Measurements from ENCODE around the gene DHCR24. TPM values are rescaled to one million over a fixed set of nuclear protein-coding genes. Genes with fewer than 3 reads are reported as not detected.

DHCR24 gene
- total and polyA plus RNA-seq, 2 of the 13 experiments (the other 11 are each of a cell fraction or from before 2014, with no cell fraction given): 374 to 448 TPM

DNA sequence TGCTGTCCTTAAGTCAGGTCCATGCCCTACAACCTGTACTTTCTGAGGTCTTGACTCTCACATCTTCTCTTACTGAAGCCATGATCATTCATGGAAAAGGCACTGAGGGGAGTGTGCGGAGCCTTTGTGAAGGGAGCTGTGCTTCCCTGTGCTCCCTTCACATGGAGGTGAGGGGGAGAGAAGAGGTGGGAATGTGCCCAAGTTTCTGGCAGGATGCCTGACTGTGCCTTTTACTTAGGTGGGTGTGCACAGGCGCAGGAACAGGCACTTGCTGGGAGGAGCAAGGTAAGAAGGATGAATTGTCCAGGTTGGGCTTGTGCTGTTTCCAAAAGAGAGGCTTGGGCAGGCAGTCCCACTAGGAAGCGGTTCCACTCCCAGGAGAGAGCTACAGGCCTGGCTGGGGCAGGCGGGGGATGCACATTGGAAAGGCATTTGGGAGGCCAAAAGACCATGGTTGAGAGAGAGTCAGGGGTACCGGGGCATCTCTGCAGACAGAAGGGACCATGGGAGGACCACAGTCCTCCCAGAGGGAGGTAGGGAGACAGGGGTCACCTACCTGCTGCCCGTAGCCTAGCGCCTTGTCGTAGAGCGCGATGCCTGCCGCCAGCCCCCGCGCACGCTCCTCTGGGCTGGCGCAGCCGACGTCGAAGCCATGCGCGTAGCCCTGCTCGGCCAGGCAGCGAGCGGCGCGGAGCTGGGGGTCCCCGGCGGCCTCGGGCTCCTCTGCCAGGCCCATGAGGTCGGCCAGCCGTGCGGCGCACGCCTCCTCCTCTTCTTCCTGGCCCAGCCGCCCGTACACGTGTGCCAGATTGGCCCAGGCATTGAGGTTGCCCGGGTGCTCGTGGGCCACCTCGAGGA lies 86.7 kb downstream of the DHCR24 start:
- Histone ChIP-seq H3K9me3 (ENCODE audit: low read length) (no peaks in the 10 kb centered on the region), H3K27me3 (ENCODE audit: control insufficient read depth in 1 of 2, insufficient read depth in 2 of 2, low read length in 2 of 2) (no peaks in the 10 kb centered on the region), H4K20me1 (ENCODE audit: insufficient read depth, low read length) (no peaks in the 10 kb centered on the region), H3K4me2 (ENCODE audit: low read depth, low read length) (no peak overlapping the region), H3K79me2 (ENCODE audit: insufficient read depth, low read length) (no peaks in the 10 kb centered on the region), H3K27ac (ENCODE audit: extremely low read length, insufficient read depth, low read length) (no peak overlapping the region), H2AFZ (ENCODE audit: low read length) (no peak overlapping the region), H3K9ac (ENCODE audit: insufficient read depth, low read depth, low read length) (no peak overlapping the region), H3K4me3 (replicated peaks in 1 of 3; ENCODE audit: insufficient read depth in 1 of 3, low read depth in 2 of 3, low read length in 3 of 3) (no peak overlapping the region), H3K4me1 (ENCODE audit: insufficient read depth, low read length) (peaks cover 41% of the 10 kb centered on the region), H3K36me3 (replicated peaks in 1 of 2; ENCODE audit: control insufficient read depth in 1 of 2, insufficient read depth in 2 of 2, low read length in 2 of 2) (no peaks in the 10 kb centered on the region)
- TF ChIP-seq HNRNPUL1 (IDR thresholded peaks at IDR 0.05; ENCODE audit: low read depth, low read length) (no peak), ZNF317 (CRISPR knock-in tag; IDR thresholded peaks at IDR 0.05) (no peak), GTF3A (CRISPR knock-in tag; conservative IDR thresholded peaks at IDR 0.05) (no peak), ZNF619 (CRISPR knock-in tag; IDR thresholded peaks at IDR 0.05) (no peak), BRD4 (CRISPR knock-in tag; IDR thresholded peaks at IDR 0.05) (no peak), CENPT (CRISPR knock-in tag; IDR thresholded peaks at IDR 0.05; ENCODE audit: low read depth) (no peak), MAF1 (CRISPR knock-in tag; IDR thresholded peaks at IDR 0.05; ENCODE audit: borderline replicate concordance) (no peak), DNMT3B (CRISPR knock-in tag; conservative IDR thresholded peaks at IDR 0.05) (no peak), ZFP82 (CRISPR knock-in tag; IDR thresholded peaks at IDR 0.05; ENCODE audit: borderline replicate concordance) (no peak)
- TF ChIP-seq, protein P1, sequence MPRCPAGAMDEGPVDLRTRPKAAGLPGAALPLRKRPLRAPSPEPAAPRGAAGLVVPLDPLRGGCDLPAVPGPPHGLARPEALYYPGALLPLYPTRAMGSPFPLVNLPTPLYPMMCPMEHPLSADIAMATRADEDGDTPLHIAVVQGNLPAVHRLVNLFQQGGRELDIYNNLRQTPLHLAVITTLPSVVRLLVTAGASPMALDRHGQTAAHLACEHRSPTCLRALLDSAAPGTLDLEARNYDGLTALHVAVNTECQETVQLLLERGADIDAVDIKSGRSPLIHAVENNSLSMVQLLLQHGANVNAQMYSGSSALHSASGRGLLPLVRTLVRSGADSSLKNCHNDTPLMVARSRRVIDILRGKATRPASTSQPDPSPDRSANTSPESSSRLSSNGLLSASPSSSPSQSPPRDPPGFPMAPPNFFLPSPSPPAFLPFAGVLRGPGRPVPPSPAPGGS (CRISPR knock-in tag; IDR thresholded peaks at IDR 0.05): no peak
- ATAC-seq: no peak
- in situ Hi-C loops (cut with HindIII; ENCODE audit: extremely low pct_ligation_motif_present, low pct_unique_long_range_greater_than_20kb) (no loop called here), intact Hi-C loops (cut with micrococcal nuclease; ENCODE audit: unreplicated experiment) (no loop called here)
- DNase-seq (ENCODE audit: low spot score): no peak
- no peak for FAIRE-seq
- POLR2A ChIA-PET: no interaction called here
- no TSS peak for BruUV-seq (replicated peaks)
- 90% methylated on average over 16 of the region's 39 CpGs for WGBS (ENCODE audit: low lambda C conversion rate)
- CTCF ChIA-PET (ENCODE audit: low intra/inter-chr PET ratio, low total read pairs): no interaction called here

Other genes with a start within 250 kb of the DHCR24 start
- 0.09 TPM in 1 of 2 replicates, not detected in the other for gene MROH7, start 245.4 kb downstream of the DHCR24 start, total RNA-seq (2016; rRNA removed; fragmentation: Illumina TruSeq; extraction: Trizol)
- gene MROH7, start 245.4 kb downstream of the DHCR24 start, polyA plus RNA-seq (2011; rRNA removed): 0.08 and 0.09 TPM in 2 replicates
- gene TTC4, start 171.3 kb downstream of the DHCR24 start, total RNA-seq (2016; rRNA removed; fragmentation: Illumina TruSeq; extraction: Trizol): 24.7 and 36.9 TPM in 2 replicates
- 12.4 and 13.1 TPM in 2 replicates for gene TTC4, start 171.3 kb downstream of the DHCR24 start, polyA plus RNA-seq (2011; rRNA removed)
- gene PARS2, start 122.7 kb downstream of the DHCR24 start, total RNA-seq (2016; rRNA removed; fragmentation: Illumina TruSeq; extraction: Trizol): 4.6 and 5.5 TPM in 2 replicates
- gene PARS2, start 122.7 kb downstream of the DHCR24 start, polyA plus RNA-seq (2011; rRNA removed): 2.4 and 3.2 TPM in 2 replicates
- gene TTC22, start 85.9 kb downstream of the DHCR24 start, total RNA-seq (2016; rRNA removed; fragmentation: Illumina TruSeq; extraction: Trizol): not detected in 2 replicates
- gene TTC22, start 85.9 kb downstream of the DHCR24 start, polyA plus RNA-seq (2011; rRNA removed): not detected in 2 replicates
- gene TMEM61, start 93.4 kb upstream of the DHCR24 start, total RNA-seq (2016; rRNA removed; fragmentation: Illumina TruSeq; extraction: Trizol): not detected in 2 replicates
- not detected in 2 replicates for gene TMEM61, start 93.4 kb upstream of the DHCR24 start, polyA plus RNA-seq (2011; rRNA removed)
- gene BSND, start 111.7 kb upstream of the DHCR24 start, total RNA-seq (2016; rRNA removed; fragmentation: Illumina TruSeq; extraction: Trizol): not detected in 2 replicates
- gene BSND, start 111.7 kb upstream of the DHCR24 start, polyA plus RNA-seq (2011; rRNA removed): 0.01 TPM in 1 of 2 replicates, not detected in the other
- 31.2 and 80.5 TPM in 2 replicates for gene PCSK9, start 152.4 kb upstream of the DHCR24 start, total RNA-seq (2016; rRNA removed; fragmentation: Illumina TruSeq; extraction: Trizol)
- 33.3 and 80.9 TPM in 2 replicates for gene PCSK9, start 152.4 kb upstream of the DHCR24 start, polyA plus RNA-seq (2011; rRNA removed)

All from HepG2 (cell line).